GM19025 (cell line): Measurements from ENCODE around the gene FBXO8.

Source experiments
- ATAC-seq: cut with Tn5 transposase; IDR thresholded peaks from one replicate; pipeline ENCODE4 v1.9.1; 2021; ENCODE audit warnings: mild to moderate bottlenecking, low read depth, moderate library complexity; ENCODE audit not compliant: unreplicated experiment

FBXO8 gene

GRCh38 chr4:174211622-174212044 lies 71.8 kb downstream of the FBXO8 start:
- no peak for ATAC-seq

GRCh38 chr4:174210952-174211490 lies 72.4 kb downstream of the FBXO8 start:
- no peak for ATAC-seq

- no peak for ATAC-seq
Measured at GRCh38 chr4:174210354-174210753, 73.1 kb downstream of the FBXO8 start.

GRCh38 chr4:174209341-174209740 lies 74.1 kb downstream of the FBXO8 start:
- ATAC-seq, result no peak

- no peak for ATAC-seq
Measured at GRCh38 chr4:174207367-174207766, 76.1 kb downstream of the FBXO8 start.

- ATAC-seq, result no peak
Measured at GRCh38 chr4:174204164-174204831, 79.2 kb downstream of the FBXO8 start.

- no peak for ATAC-seq
Measured at GRCh38 chr4:174201871-174202270, 81.6 kb downstream of the FBXO8 start.

- no peak for ATAC-seq
Measured at GRCh38 chr4:174199735-174200134, 83.7 kb downstream of the FBXO8 start.

GRCh38 chr4:174198828-174199227 lies 84.6 kb downstream of the FBXO8 start:
- ATAC-seq, result no peak

- no peak for ATAC-seq
Measured at GRCh38 chr4:174198396-174198795, 85.1 kb downstream of the FBXO8 start.

GRCh38 chr4:174193438-174194374 lies 89.8 kb downstream of the FBXO8 start:
- ATAC-seq, result no peak

GRCh38 chr4:174192943-174193342 lies 90.5 kb downstream of the FBXO8 start:
- ATAC-seq, result no peak

- ATAC-seq, result no peak
Measured at GRCh38 chr4:174190832-174191500, 92.5 kb downstream of the FBXO8 start.

- ATAC-seq, result no peak
Measured at GRCh38 chr4:174189392-174190015, 94.0 kb downstream of the FBXO8 start.
